Calu3 (cell line): Measurements from ENCODE around the gene TTBK1. TPM values are rescaled to one million over a fixed set of nuclear protein-coding genes. Genes with fewer than 3 reads are reported as not detected.

ENCODE experiments used
- BruUV-seq: library from RNA; stranded (reverse); fragments of 400-500 nt; replicated peaks from 2 replicates; lab custom pipeline; 2021; lab: Mats Ljungman, UMichigan
- CTCF ChIA-PET: fragments of 300-600 bp; sonication (Branson Sonifier 250); formaldehyde crosslinking; loops from one replicate; lab custom pipeline; 2022; ENCODE audit warnings: antibody characterized with exemption; lab: Charles Lee
- DNase-seq: peaks from one replicate; pipeline ENCODE4 v3.0.0; 2022
- H3K27ac Mint-ChIP-seq: one replicate; pipeline ENCODE4 v1.8.0; 2022; ENCODE audit warnings: mixed read lengths; ENCODE audit not compliant: unreplicated experiment
- H3K27me3 Mint-ChIP-seq: one replicate; pipeline ENCODE4 v1.8.0; 2022; ENCODE audit warnings: mixed read lengths; ENCODE audit not compliant: unreplicated experiment
- H3K36me3 Mint-ChIP-seq: one replicate; pipeline ENCODE4 v1.8.0; 2022; ENCODE audit warnings: mild to moderate bottlenecking, moderate library complexity, mixed read lengths; ENCODE audit not compliant: insufficient read depth, unreplicated experiment
- H3K4me1 Mint-ChIP-seq: one replicate; pipeline ENCODE4 v1.8.0; 2022; ENCODE audit warnings: mild to moderate bottlenecking, low read depth, mixed read lengths; ENCODE audit not compliant: unreplicated experiment
- H3K4me3 Mint-ChIP-seq: one replicate; pipeline ENCODE4 v1.8.0; 2022; ENCODE audit warnings: mild to moderate bottlenecking, low read depth, moderate library complexity, mixed read lengths; ENCODE audit not compliant: unreplicated experiment
- H3K9me3 Mint-ChIP-seq: one replicate; pipeline ENCODE4 v1.8.0; 2022; ENCODE audit warnings: low read depth, mixed read lengths; ENCODE audit not compliant: unreplicated experiment
- intact Hi-C: fragments of 100-400 bp; cut with micrococcal nuclease; formaldehyde crosslinking; loops from one replicate; pipeline ENCODE4 v1.10.0; 2022; ENCODE audit not compliant: unreplicated experiment
- total RNA-seq: library from RNA; stranded (reverse); gene quantifications from 2 replicates; pipeline ENCODE4 v1.2.3, GENCODE V29; 2022
- TF ChIP-seq, protein P1 (sequence below): fragments of 200-600 bp; IDR thresholded peaks from one replicate; pipeline ENCODE4 v1.8.0; 2022; ENCODE audit warnings: antibody characterized with exemption; ENCODE audit not compliant: unreplicated experiment

TTBK1 gene
- total RNA-seq, 1 experiment from 2014 or later = 0.17 TPM

DNA sequence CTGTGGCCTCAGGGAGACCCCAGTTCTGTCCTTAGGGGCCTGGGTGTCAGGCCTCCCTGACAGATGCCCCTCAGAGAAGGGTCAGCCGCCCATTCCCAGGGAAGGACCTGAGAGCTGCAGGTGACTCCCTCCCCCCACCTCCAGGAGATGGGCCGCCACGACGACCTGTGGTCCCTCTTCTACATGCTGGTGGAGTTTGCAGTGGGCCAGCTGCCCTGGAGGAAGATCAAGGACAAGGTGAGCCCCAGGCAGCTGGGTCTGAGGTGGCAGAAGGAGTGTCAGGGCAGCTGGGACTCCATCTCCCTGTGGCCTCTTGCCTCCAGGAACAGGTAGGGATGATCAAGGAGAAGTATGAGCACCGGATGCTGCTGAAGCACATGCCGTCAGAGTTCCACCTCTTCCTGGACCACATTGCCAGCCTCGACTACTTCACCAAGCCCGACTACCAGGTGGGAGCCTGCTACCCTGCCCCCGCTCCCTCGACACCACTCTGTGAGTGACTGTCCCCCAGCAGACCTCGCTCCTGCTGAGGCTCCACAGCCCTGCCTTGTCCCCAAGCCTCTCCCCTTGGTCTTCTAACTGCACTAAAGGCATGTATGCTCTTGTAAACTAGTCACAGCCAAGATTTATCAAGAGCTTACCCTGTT lies 12.2 kb downstream of the TTBK1 start:
- BruUV-seq = no TSS peak
- H3K9me3 Mint-ChIP-seq = no peaks in the 10 kb centered on the region
- intact Hi-C loops = no loop called here
- CTCF ChIA-PET = interaction anchor here (1.1 to 1.4 kb wide), 2 partner anchors 13 to 31 kb away, joined by 3 read pairs; no protein-coding TSS in a partner anchor
- no peak overlapping the region for H3K4me3 Mint-ChIP-seq
- H3K36me3 Mint-ChIP-seq = no peaks in the 10 kb centered on the region
- DNase-seq = no peak
- H3K4me1 Mint-ChIP-seq = peaks cover 15% of the 10 kb centered on the region
- H3K27ac Mint-ChIP-seq = no peak overlapping the region
- TF ChIP-seq, protein P1, sequence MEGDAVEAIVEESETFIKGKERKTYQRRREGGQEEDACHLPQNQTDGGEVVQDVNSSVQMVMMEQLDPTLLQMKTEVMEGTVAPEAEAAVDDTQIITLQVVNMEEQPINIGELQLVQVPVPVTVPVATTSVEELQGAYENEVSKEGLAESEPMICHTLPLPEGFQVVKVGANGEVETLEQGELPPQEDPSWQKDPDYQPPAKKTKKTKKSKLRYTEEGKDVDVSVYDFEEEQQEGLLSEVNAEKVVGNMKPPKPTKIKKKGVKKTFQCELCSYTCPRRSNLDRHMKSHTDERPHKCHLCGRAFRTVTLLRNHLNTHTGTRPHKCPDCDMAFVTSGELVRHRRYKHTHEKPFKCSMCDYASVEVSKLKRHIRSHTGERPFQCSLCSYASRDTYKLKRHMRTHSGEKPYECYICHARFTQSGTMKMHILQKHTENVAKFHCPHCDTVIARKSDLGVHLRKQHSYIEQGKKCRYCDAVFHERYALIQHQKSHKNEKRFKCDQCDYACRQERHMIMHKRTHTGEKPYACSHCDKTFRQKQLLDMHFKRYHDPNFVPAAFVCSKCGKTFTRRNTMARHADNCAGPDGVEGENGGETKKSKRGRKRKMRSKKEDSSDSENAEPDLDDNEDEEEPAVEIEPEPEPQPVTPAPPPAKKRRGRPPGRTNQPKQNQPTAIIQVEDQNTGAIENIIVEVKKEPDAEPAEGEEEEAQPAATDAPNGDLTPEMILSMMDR = no peak
- H3K27me3 Mint-ChIP-seq = peaks cover 82% of the 10 kb centered on the region

- no peak for DNase-seq
- TF ChIP-seq, protein P1 = no peak
- intact Hi-C loops = no loop called here
- Mint-ChIP-seq H3K4me1 (peaks cover 2% of the 10 kb centered on the region), H3K9me3 (no peaks in the 10 kb centered on the region), H3K27ac (no peak overlapping the region), H3K27me3 (peaks cover 69% of the 10 kb centered on the region), H3K4me3 (no peak overlapping the region), H3K36me3 (no peaks in the 10 kb centered on the region)
- CTCF ChIA-PET = interaction anchor here (0.5 to 1.4 kb wide), 2 partner anchors 30 to 33 kb away, joined by 3 to 5 read pairs; no protein-coding TSS in a partner anchor
- BruUV-seq = no TSS peak
Measured at GRCh38 chr6:43256670-43257366, 13.5 kb downstream of the TTBK1 start.

DNA sequence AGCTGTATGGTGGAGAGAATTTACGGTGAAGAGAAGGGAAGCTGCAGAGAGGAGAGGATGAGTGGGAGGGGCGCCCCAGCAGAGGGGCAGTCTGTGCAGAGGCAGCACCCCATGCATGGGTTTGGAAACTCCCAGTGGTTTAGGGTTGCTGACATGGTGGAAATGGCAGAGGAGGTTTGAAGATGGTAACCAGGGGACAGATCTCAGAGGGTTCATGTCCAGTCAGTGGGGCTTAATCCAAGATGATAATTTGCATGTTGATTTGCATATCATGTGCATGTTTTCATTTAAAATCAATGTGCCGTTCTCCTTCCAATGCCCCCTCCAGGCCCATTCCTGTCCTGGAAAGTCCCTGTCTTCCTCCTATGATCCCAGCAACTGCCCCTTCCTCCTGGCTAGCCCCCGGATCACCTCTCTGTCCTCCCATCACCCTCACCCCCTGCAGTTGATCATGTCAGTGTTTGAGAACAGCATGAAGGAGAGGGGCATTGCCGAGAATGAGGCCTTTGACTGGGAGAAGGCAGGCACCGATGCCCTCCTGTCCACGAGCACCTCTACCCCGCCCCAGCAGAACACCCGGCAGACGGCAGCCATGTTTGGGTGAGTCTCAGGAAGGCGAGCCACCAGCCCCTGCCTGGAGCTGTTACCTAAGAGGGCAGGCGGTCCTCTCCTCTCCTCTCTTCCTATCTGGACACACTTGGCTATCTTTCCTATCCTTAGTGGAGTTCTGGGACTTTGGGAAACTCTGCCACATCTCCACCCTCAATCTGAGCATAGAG lies 14.3 kb downstream of the TTBK1 start:
- Mint-ChIP-seq H3K4me3 (no peak overlapping the region), H3K27me3 (peaks cover 62% of the 10 kb centered on the region), H3K4me1 (no peaks in the 10 kb centered on the region), H3K9me3 (no peaks in the 10 kb centered on the region), H3K36me3 (no peaks in the 10 kb centered on the region), H3K27ac (no peak overlapping the region)
- no peak for DNase-seq
- TF ChIP-seq, protein P1 = no peak
- BruUV-seq = no TSS peak
- CTCF ChIA-PET = interaction anchor here (0.6 kb wide), 1 partner anchor 892 kb away, joined by 3 read pairs; no protein-coding TSS in a partner anchor
- intact Hi-C loops = no loop called here

DNA sequence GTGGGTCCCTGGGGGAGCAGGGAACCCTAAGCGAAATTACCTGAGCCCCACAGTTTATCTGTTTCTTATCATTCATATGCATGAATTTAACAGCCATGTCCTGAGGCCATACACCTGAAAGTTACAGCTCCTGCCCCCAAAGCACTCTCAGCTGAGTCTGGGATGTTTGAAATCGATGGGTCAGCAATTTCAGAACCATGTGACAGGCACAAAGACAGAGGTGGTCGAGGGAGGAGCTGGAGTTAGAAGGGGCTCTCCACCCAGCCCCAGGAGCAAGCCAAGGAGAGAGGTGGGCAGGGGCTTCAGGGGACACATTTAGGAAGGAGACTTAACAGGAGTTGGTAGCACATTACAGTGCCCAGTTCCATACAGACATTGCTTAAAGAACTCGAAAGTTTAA lies 14.9 kb downstream of the TTBK1 start:
- BruUV-seq = no TSS peak
- CTCF ChIA-PET = interaction anchor here (0.6 kb wide), 1 partner anchor 892 kb away, joined by 3 read pairs; no protein-coding TSS in a partner anchor
- Mint-ChIP-seq H3K36me3 (peaks cover under 1% of the 10 kb centered on the region), H3K4me3 (no peak overlapping the region), H3K27me3 (peaks cover 56% of the 10 kb centered on the region), H3K27ac (no peak overlapping the region), H3K4me1 (no peaks in the 10 kb centered on the region), H3K9me3 (no peaks in the 10 kb centered on the region)
- no peak for DNase-seq
- intact Hi-C loops = no loop called here
- TF ChIP-seq, protein P1 = no peak
